GM18951 (cell line): Measurements from ENCODE around the gene BPIFB2.
"Not testable (repeated sequence)": the region's sequence is repeated elsewhere in the genome, so short reads cannot be mapped to it uniquely, and the experiment has no call there.

Experiments used
- POLR2A ChIP-seq: IDR thresholded peaks from 4 replicates; pipeline ENCODE4 v1.6.1; 2011; ENCODE audit warnings: mild to moderate bottlenecking; ENCODE audit not compliant: insufficient read length, insufficient read depth; ENCODE audit errors: extremely low read depth
- in situ Hi-C: fragments of 300-500 bp; cut with MboI; formaldehyde crosslinking; loops from one replicate; pipeline ENCODE4 v1.12.0; 2022; ENCODE audit warnings: low sequenced_read_pairs, mixed read lengths, inconsistent platforms; ENCODE audit not compliant: unreplicated experiment

The BPIFB2 gene, protein sequence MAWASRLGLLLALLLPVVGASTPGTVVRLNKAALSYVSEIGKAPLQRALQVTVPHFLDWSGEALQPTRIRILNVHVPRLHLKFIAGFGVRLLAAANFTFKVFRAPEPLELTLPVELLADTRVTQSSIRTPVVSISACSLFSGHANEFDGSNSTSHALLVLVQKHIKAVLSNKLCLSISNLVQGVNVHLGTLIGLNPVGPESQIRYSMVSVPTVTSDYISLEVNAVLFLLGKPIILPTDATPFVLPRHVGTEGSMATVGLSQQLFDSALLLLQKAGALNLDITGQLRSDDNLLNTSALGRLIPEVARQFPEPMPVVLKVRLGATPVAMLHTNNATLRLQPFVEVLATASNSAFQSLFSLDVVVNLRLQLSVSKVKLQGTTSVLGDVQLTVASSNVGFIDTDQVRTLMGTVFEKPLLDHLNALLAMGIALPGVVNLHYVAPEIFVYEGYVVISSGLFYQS

DNA sequence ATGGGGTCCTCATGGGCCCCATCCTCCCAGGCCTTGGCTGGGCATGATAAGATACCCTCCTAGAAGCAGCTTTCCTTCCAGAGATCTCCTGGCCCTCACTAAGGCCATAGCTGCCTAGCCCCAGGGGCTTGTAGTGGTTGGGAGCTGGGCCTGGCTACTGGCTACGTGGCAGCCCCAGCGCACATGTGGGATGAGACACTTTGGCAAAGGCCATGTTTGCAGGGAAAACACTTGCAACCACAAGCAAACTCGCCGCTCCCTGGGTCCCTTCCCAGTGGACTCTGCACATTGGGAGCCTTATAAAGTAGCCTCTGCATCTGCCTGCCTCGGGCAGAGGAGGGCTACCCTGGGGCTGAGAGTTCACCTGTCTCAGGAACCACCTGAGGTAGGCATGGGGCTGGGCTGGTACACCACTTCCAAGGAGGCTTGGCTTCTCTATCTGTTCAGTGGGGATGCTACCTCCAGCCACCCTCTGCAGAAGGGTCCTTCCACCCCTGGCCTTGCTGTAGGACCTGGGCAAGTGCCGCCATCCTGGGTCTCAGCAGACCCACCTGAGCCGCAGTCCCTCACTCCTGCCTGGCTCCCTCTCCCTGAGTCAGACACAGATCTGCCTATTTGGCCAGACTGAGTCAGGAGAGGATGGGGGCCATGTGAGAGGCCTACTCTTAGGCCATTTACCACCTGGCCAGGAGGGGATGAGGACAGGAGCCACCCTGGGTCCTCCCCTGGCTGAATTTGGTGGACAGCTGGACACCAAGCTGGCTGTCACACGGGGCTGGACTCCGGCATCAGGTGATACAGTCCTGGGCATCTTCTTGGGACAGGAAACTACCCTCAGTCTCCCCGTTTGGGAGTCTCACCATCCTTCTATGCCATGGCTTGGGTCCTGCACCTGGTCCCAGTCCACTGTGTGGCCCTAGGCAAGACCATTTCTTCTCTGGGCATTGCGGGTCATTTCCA lies at the start of gene BPIFB2:
BPIFB2 (plus strand) TSS at position 329 of the 960 bp plus-strand sequence. CDS start 871 bp downstream, outside the sequence.
- in situ Hi-C loops: no loop called here
- no peak for TF ChIP-seq POLR2A

DNA sequence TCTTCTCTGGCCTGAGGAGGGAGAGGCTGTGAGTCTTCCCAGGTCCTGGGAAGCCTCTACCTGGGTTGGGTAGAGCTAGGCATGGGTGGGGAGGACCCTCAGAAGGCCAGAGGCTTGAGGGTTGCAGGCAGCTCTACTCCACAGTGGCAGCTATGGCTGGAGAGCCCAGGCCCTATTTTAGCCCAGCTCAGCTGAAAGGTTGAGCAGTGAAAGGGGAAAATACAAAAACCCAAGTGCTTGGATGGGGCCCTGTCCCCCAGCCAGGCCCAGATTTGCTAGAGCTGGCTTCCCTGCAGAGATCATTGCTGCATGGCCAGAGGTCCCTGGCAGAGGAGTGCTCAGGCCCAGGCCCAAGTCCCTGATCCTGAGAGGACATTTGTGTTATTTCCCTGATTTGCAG lies 48.9 kb upstream of the BPIFB2 start:
- in situ Hi-C loops: no loop called here
- no peak for TF ChIP-seq POLR2A

DNA sequence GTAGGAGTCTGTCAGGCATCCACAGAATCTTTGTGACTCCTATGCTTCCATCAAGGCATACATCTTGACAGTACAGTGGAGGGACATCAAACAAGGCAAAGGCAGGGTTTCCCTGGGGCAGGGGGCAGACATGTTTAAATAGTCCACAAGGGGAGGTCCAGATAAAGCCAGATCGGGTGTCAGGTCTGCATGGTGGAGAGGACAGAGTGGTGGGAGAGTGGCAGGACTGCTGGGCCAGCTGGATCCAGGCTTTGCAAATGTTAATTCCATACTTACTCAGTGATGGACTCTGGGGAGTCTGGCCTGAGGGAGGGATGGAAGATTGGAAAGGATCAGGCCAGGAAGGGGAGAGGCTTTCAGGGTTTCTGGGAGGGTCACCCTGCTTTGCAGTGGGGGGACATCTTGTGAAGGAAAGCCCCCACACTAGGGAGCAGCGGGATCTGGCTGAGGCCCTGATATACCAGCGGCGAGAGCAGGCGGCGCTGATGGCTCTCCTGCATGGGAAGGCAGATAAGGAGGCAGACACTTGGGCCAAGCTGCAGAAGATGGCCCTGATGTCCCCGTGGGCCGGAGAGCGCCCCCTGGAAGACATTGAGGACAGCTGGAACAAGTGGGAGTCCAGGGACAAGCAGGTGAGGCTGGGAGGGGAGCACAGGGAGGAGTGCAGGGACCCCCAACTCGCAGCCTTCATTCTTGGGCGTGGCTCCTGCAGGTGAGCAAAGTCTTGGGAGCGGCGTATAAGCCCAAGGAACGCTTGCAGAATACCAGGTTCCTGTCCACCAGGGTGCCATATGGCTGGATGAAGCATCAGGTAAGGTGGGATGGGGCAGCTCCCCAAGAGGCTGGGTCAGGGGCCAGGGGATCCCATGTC lies 47.9 kb upstream of the BPIFB2 start:
- TF ChIP-seq POLR2A: no peak
- in situ Hi-C loops: no loop called here

DNA sequence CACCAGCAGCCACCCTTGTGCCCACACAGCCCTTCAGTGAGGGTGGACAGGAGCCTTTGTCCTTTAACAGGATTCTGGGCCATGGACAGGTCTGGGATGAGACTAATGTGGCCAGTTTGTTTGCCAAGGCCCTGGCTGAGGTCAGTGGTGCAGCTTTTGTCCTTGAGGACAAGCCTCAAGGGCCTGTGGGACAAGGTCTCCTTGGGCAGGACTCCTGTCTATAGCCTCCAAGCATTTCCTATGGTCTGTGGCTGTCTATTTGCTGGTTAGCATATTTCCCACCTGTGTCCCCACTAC lies 47.3 kb upstream of the BPIFB2 start:
- in situ Hi-C loops: no loop called here
- TF ChIP-seq POLR2A: no peak

DNA sequence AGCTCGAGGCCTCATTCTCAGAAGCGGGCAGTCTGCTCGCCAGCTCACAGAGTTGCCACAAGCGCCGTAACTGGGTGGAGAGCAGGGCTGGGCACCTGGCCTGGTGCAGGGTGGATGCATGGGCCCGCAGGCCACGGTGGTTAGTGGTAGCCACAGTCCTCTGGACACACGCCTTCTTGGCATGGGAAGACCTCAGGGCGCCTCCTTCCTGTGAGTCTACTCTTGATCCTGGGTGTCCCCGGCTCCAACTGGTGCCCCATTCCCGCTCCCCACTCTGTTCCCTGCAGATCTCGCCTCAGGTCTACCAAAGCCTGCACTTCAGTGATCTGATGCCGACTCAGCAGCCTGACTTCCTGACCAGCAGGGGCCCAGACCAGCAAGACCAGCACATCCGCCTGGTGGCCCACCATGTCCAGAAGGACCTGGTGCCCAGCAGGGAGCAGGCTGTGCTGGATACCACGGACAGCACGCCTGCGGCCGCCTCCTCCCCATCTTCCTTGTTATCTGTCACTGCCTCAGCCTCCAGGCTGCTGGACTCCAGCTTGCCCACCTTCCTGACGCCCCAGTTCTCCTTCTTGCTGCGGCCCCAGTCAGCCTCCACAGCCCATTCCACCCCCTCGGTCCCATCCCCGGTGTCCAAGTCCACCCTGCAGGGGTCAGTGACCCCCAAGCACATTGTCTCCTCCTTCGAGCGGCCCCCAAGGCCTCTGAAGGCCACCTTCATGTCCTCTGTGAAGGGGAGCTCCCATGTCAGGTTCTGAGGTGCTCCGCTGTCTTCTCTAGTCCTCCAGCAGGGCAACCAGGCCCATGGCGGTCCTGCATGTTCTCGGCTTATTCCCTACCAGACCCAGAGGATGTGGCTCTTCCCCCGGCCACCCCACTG lies 46.4 kb upstream of the BPIFB2 start:
- in situ Hi-C loops: no loop called here
- no peak for TF ChIP-seq POLR2A

DNA sequence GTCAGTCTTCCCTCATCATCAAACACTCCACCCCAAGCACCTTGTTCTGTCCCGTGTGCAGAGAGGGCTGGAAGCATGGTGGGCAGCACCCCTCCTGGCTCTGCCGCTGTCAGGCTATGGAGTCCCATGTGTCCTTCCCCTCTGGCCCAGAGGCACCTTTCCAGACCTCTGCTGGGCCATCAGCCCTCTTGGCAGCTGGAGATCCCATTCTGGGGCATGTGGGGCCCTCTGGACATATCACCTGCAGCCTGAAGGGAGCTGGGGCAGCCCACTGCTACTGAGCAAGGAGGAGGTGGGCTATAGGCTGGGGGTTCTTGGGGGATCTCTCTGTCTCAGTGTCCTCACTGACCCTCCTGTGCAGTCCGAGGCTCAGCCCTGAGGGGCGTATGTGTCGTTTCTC lies 45.5 kb upstream of the BPIFB2 start:
- in situ Hi-C loops: no loop called here
- TF ChIP-seq POLR2A: no peak

DNA sequence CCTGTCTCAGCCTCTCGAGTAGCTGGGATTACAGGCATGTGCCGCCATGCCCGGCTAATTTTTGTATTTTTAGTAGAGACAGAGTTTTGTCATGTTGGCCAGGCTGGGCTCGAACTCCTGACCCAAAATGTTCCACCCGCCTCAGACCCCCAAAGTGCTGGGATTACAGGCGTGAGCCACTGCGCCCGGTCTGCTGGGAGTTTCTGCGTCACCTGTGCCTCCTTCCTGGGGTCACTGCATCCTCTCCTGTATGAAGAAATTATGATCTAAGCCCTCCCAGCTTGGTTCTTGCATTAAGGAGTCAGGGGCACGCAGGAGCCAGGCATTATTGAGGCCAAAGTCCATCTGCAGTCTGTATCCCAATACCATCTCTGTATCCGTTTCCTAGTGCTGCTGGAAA lies 44.9 kb upstream of the BPIFB2 start:
- in situ Hi-C loops: not testable (repeated sequence)

DNA sequence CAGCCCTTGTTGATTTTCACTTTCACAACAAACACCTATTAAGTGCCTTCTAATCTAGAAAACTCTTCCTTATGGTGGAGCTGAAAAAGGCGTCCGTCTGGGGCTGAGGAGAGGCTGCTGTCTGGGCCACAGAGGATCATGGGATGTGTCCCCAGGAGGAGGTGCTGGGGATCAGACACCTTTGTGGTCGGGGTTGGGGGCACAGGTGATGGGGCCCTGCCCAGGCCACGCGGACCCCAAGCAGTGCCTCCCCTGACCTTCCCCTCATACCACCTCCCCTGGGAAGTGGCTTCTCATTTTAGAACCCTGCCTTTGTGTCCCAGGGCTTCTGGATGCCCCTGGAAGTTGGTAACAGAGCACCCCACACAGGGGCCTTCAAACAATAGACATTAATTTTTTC lies 44.3 kb upstream of the BPIFB2 start:
- in situ Hi-C loops: no loop called here
- no peak for TF ChIP-seq POLR2A

DNA sequence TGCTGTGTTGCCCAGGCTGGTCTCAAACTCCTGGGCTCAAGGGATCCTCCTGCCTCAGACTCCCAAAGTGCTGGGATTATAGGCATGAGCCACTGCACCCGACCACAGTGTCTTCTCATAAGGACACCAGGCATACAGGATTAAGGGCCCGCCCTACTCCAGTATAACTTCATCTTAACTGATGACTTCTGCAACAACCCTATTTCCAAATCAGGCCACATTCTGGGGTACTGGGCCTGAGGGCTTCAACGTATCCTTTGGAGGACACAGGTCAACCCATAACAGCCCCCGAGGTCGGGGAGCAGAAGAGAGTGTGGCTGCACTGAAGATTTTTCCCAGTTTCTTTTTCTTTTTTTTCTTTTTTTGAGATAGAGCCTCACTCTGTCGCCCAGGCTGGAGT lies 42.9 kb upstream of the BPIFB2 start:
- in situ Hi-C loops: no loop called here
- TF ChIP-seq POLR2A: no peak

DNA sequence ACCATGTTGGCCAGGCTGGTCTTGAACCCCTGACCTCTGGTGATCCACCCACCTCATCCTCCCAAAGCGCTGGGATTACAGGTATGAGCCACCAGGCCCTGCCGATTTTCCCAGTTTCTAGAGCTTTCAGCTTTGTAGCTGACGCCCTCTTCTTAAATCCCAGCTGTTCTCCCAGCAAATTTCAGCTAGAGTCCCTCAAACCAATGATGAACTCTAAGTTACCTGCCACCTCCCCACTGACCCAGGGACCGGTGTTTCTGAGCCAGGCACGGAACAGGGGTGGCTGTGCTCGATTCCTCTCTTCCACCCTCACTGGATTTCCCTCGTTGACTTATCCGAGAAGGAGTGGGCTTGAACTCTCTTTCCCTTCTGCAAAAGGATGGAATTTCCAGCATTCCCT lies 42.4 kb upstream of the BPIFB2 start:
- no peak for TF ChIP-seq POLR2A
- in situ Hi-C loops: no loop called here

DNA sequence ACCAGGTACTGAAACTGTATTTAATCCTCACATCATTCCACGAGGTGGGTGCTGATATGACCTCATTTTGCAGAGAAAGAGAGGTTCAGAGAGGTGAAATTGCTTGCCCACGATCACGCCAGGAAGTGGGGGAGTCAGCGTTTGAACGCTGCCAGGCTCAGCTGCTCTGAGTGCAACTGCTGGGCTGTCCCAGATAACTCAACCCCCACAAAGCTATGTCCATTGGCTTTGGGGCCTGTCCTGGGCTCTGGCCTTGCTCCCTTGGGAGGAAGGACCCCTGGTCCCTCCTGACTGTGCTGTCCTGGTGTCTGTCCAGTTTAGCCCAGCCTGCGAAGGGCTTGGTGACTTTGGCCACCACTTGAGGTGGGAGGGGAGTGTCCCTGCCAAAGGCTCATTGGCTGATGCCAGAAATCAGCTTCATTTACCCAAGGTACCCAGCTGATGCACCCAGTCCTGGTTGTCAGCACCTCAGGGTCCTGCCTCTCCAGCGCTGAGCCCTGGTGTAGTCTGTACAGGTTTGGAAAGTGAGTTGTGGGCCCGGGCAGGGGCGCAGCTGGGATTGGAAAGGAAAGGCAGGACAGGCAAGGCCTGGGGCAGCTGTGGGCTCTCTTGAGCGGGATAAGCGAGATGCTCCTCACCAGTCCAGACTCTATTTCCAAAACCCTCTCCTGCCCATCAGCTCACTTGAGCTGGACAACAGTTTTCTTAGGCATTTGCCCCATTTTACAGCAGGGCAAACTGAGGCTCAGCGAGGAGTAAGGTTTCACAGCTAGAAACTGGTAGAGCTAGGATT lies 41.7 kb upstream of the BPIFB2 start:
- in situ Hi-C loops: no loop called here
- TF ChIP-seq POLR2A: no peak
